ENCODE measurements around the gene NEU3. TPM values are rescaled to one million over a fixed set of nuclear protein-coding genes. Genes with fewer than 3 reads are reported as not detected.

The NEU3 gene
- total RNA-seq, 1 experiment from 2014 or later: 29.0 TPM

GRCh38 chr11:74942073-74942759 lies 46.5 kb upstream of the NEU3 start:
- H3K27me3 ChIP-seq (ENCODE audit: control insufficient read depth, insufficient read depth, low read length): no peaks in the 10 kb centered on the region
- ATAC-seq: no peak
- no peaks in the 10 kb centered on the region for H3K4me1 ChIP-seq (ENCODE audit: control insufficient read depth, insufficient read depth, low read length)
- no TSS peak for BruUV-seq (replicated peaks)
- DNase-seq (ENCODE audit: low read depth, low spot score): no peak
- POLR2A ChIA-PET: no interaction called here
- H3K36me3 ChIP-seq (ENCODE audit: control insufficient read depth, insufficient read depth, low read length): 0 out of 2 replicates have a peak, but pooled peaks cover 15% of the 10 kb centered on the region
- no peak for TF ChIP-seq TCF7L2 (IDR thresholded peaks at IDR 0.05; ENCODE audit: low read depth, low read length)
- TF ChIP-seq, protein P1, sequence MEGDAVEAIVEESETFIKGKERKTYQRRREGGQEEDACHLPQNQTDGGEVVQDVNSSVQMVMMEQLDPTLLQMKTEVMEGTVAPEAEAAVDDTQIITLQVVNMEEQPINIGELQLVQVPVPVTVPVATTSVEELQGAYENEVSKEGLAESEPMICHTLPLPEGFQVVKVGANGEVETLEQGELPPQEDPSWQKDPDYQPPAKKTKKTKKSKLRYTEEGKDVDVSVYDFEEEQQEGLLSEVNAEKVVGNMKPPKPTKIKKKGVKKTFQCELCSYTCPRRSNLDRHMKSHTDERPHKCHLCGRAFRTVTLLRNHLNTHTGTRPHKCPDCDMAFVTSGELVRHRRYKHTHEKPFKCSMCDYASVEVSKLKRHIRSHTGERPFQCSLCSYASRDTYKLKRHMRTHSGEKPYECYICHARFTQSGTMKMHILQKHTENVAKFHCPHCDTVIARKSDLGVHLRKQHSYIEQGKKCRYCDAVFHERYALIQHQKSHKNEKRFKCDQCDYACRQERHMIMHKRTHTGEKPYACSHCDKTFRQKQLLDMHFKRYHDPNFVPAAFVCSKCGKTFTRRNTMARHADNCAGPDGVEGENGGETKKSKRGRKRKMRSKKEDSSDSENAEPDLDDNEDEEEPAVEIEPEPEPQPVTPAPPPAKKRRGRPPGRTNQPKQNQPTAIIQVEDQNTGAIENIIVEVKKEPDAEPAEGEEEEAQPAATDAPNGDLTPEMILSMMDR (IDR thresholded peaks at IDR 0.05): no peak
- no peak for TF ChIP-seq REST (IDR thresholded peaks at IDR 0.05; ENCODE audit: insufficient read depth in 1 of 2, low read depth in 2 of 2, low read length in 1 of 2)
- TF ChIP-seq SIN3A (IDR thresholded peaks at IDR 0.05; ENCODE audit: borderline replicate concordance, insufficient read depth, low read depth, low read length): no peak
- no peak for TF ChIP-seq POLR2AphosphoS5 (IDR thresholded peaks at IDR 0.05; ENCODE audit: low read depth, low read length)
- H3K9me3 ChIP-seq (ENCODE audit: control insufficient read depth, insufficient read depth, low read depth, low read length): no peaks in the 10 kb centered on the region
- intact Hi-C loops (cut with micrococcal nuclease; ENCODE audit: unreplicated experiment): no loop called here
- no peak overlapping the region for H3K27ac ChIP-seq (ENCODE audit: low read length)
- CTCF ChIA-PET: no interaction called here
- in situ Hi-C loops (cut with HindIII; ENCODE audit: low pct_unique_long_range_greater_than_20kb, low sequenced_read_pairs): no loop called here
- no peak overlapping the region for H3K4me3 ChIP-seq (ENCODE audit: low read depth in 2 of 2, low read length in 2 of 2)

DNA sequence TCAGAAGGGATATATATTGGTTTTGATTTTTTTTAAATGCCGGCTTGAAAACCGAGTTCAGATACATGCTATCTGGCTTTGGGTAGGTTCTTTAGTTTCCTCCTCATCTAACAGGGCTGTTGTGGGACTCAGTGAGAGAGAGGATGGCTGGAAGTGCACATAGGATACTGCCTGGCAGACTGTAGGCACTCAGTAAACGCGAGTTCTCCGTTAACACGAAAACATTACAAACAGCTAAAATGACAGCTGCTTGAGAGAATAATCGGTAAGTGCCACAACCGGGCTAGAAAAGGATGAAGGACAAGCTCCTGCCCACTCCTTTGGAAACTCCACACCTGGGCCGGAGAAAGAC lies 40.2 kb upstream of the NEU3 start:
- Histone ChIP-seq H3K27me3 (ENCODE audit: control insufficient read depth, insufficient read depth, low read length) (no peaks in the 10 kb centered on the region), H3K36me3 (ENCODE audit: control insufficient read depth, insufficient read depth, low read length) (peaks cover 11% of the 10 kb centered on the region; the same call in 1 of the 2 replicates), H3K27ac (ENCODE audit: low read length) (peak overlapping the region; percentile 97), H3K4me3 (ENCODE audit: low read depth in 2 of 2, low read length in 2 of 2) (peak overlapping the region; percentile 95 to 98), H3K4me1 (ENCODE audit: control insufficient read depth, insufficient read depth, low read length) (peaks cover 12% of the 10 kb centered on the region), H3K9me3 (ENCODE audit: control insufficient read depth, insufficient read depth, low read depth, low read length) (no peaks in the 10 kb centered on the region)
- TF ChIP-seq, protein P1 (IDR thresholded peaks at IDR 0.05): no peak
- TF ChIP-seq SIN3A (IDR thresholded peaks at IDR 0.05; ENCODE audit: borderline replicate concordance, insufficient read depth, low read depth, low read length) (no peak), REST (IDR thresholded peaks at IDR 0.05; ENCODE audit: insufficient read depth in 1 of 2, low read depth in 2 of 2, low read length in 1 of 2) (no peak), TCF7L2 (IDR thresholded peaks at IDR 0.05; ENCODE audit: low read depth, low read length) (no peak), POLR2AphosphoS5 (IDR thresholded peaks at IDR 0.05; ENCODE audit: low read depth, low read length) (no peak)
- ChIA-PET POLR2A (interaction anchor here (0.7 kb wide), 1 partner anchor 40 kb away, joined by 3 read pairs; no protein-coding TSS in a partner anchor), CTCF (no interaction called here)
- intact Hi-C loops (cut with micrococcal nuclease; ENCODE audit: unreplicated experiment) (no loop called here), in situ Hi-C loops (cut with HindIII; ENCODE audit: low pct_unique_long_range_greater_than_20kb, low sequenced_read_pairs) (no loop called here)
- peak; percentile 57 for ATAC-seq
- DNase-seq (ENCODE audit: low read depth, low spot score): no peak
- TSS peak; percentile 91 for BruUV-seq (replicated peaks)

Measured in Panc1 (cell line).